HG02973 (cell line): Measurements from ENCODE around the gene GPR161.

ENCODE experiments used
- ATAC-seq: cut with Tn5 transposase; IDR thresholded peaks from one replicate; pipeline ENCODE4 v1.9.1; 2021; ENCODE audit warnings: moderate library complexity; ENCODE audit not compliant: unreplicated experiment

Gene GPR161

GRCh38 chr1:168050307-168050706 lies 86.4 kb downstream of the GPR161 start:
- no peak for ATAC-seq

GRCh38 chr1:168045311-168045710 lies 91.4 kb downstream of the GPR161 start:
- ATAC-seq: no peak

DNA sequence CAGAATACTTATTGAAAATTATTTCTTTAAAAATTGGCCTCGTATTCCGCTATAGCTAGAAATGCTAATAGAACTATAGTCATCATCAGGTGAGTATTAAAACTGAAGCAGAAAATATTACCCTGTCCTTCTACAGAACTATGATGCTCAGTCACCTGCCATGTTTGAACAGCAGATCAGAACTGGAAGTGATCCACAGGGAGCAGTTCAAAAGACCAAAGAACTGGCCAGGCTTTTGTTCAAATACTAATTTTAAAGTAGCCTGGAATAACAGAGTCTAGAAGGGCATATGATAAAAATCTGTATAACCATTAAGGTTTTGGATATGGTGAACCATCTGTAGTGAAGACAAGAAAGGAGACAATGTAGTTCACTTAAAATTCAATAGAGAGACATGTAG lies 94.4 kb downstream of the GPR161 start:
- no peak for ATAC-seq

GRCh38 chr1:168035345-168035744 lies 101.4 kb downstream of the GPR161 start:
- ATAC-seq: no peak

DNA sequence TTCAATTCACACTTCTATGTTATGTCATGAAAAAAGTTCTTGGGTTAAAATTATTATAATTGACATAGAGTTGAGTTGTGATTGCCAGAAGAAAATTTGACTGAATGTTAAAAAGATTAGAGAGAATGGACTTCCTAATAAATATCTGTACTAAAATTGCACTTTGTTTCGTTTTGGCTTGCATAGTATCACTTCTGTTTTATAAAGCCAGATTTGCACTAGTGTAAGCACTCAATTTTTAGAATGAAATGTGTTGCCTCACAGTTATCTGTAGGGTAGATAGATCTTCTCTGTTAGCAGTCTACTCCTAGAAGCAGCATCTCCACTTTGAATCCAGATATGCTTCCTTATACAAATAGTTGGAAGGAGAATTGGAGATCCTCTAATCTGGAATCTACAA lies 104.7 kb downstream of the GPR161 start:
- ATAC-seq: peak; percentile 56

DNA sequence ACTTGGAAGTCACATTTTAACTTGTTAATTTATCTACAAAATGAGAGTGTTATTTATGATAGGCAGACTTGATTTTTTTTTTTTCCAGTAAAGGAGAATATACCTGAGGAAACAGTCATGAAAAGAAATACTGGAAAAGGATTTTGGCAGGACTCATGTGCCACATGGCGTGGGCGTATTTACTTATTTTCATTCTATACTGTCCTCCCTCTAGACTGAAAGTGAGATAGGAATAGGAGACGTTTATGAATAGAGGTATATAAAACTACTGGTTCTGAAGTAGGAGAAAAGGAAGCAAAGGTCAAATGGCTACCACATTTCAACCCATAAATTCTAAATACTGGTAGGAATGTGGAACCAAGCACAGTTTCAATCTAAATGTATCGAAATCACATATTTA lies 105.1 kb downstream of the GPR161 start:
- ATAC-seq: no peak

DNA sequence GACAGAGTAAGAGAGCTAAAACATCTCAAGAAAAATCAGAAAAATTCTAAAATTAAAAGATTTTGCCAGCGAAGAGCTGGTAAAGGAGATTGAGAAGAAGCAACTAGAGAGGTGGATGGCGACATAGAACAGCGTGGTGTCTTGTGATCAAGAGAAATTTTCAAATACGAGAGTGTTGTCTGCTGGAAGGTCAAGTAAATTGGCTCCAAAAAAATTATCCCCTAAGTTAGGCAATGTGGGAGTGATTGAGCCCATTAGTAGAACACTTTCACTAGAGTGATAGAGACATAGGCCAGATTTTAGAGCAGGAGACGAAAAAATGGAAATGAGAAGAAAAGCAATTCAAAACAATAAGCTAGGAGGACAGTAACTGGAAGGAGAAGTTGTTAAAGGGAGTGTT lies 105.5 kb downstream of the GPR161 start:
- no peak for ATAC-seq
